H9 (cell line): ENCODE data around the gene TAF10. TPM values are rescaled to one million over a fixed set of nuclear protein-coding genes. Genes with fewer than 3 reads are reported as not detected.

Experiments
- DNase-seq: peaks from one replicate; pipeline ENCODE4 v3.0.0-alpha.2; 2017
- H2AFZ ChIP-seq: one replicate; pipeline ENCODE4 v1.6.1; 2013; ENCODE audit warnings: mild to moderate bottlenecking, low read length, control low read depth, moderate library complexity
- H2AK5ac ChIP-seq: 2 replicates; pipeline ENCODE4 v1.6.1; 2013; ENCODE audit warnings: low read length, control low read depth, mixed read lengths; ENCODE audit not compliant: insufficient read length
- H2BK120ac ChIP-seq: one replicate; pipeline ENCODE4 v1.6.1; 2013; ENCODE audit warnings: low read depth, mild to moderate bottlenecking, low read length, control low read depth, inconsistent platforms; ENCODE audit not compliant: poor library complexity, severe bottlenecking
- H2BK12ac ChIP-seq: 2 replicates; pipeline ENCODE4 v1.6.1; 2013; ENCODE audit warnings: low read length, control low read depth, mixed read lengths, low read depth; ENCODE audit not compliant: insufficient read length
- H2BK15ac ChIP-seq: 2 replicates; pipeline ENCODE4 v1.6.1; 2013; ENCODE audit warnings: low read depth, low read length, control low read depth
- H2BK20ac ChIP-seq: one replicate; pipeline ENCODE4 v1.6.1; 2013; ENCODE audit warnings: low read depth, mild to moderate bottlenecking, low read length, control low read depth, inconsistent platforms; ENCODE audit not compliant: poor library complexity, severe bottlenecking
- H2BK5ac ChIP-seq: 2 replicates; pipeline ENCODE4 v1.6.1; 2013; ENCODE audit warnings: low read length, control low read depth, mixed read lengths; ENCODE audit not compliant: insufficient read length
- H3K14ac ChIP-seq: 2 replicates; pipeline ENCODE4 v1.6.1; 2013; ENCODE audit warnings: low read length, control low read depth; ENCODE audit not compliant: insufficient read depth
- H3K18ac ChIP-seq: 2 replicates; pipeline ENCODE4 v1.6.1; 2013; ENCODE audit warnings: low read depth, mild to moderate bottlenecking, mixed read lengths, low read length, control low read depth; ENCODE audit not compliant: insufficient read length
- H3K23ac ChIP-seq: 2 replicates; pipeline ENCODE4 v1.6.1; 2013; ENCODE audit warnings: low read length, control low read depth, mixed read lengths, low read depth; ENCODE audit not compliant: insufficient read length
- H3K23me2 ChIP-seq: 2 replicates; pipeline ENCODE4 v1.6.1; 2013; ENCODE audit warnings: low read depth, mild to moderate bottlenecking, mixed read lengths, low read length, control low read depth; ENCODE audit not compliant: insufficient read length, poor library complexity, severe bottlenecking
- H3K27ac ChIP-seq: 2 replicates; pipeline ENCODE4 v1.5.1; 2013; ENCODE audit warnings: low read length, control low read depth, mixed read lengths, low read depth; ENCODE audit not compliant: insufficient read length
- H3K27me3 ChIP-seq: 2 replicates; pipeline ENCODE4 v1.6.1; 2013; ENCODE audit warnings: low read length, control low read depth, inconsistent platforms; ENCODE audit not compliant: insufficient read depth
- H3K4ac ChIP-seq: 2 replicates; pipeline ENCODE4 v1.6.1; 2013; ENCODE audit warnings: low read depth, mild to moderate bottlenecking, control low read depth, inconsistent platforms, low read length, moderate library complexity
- H3K4me1 ChIP-seq: 2 replicates; pipeline ENCODE4 v1.6.1; 2013; ENCODE audit warnings: low read length, control low read depth, inconsistent platforms; ENCODE audit not compliant: insufficient read depth
- H3K4me2 ChIP-seq: 2 replicates; pipeline ENCODE4 v1.6.1; 2013; ENCODE audit warnings: low read length, control low read depth, mixed read lengths; ENCODE audit not compliant: insufficient read length, insufficient read depth
- H3K56ac ChIP-seq: 2 replicates; pipeline ENCODE4 v1.6.1; 2013; ENCODE audit warnings: low read depth, mild to moderate bottlenecking, mixed read lengths, low read length, control low read depth; ENCODE audit not compliant: insufficient read length
- H3K79me1 ChIP-seq: 2 replicates; pipeline ENCODE4 v1.6.1; 2013; ENCODE audit warnings: low read depth, mild to moderate bottlenecking, moderate library complexity, low read length, control low read depth, inconsistent platforms; ENCODE audit not compliant: insufficient read depth, poor library complexity, severe bottlenecking
- H3K79me2 ChIP-seq: 2 replicates; pipeline ENCODE4 v1.6.1; 2013; ENCODE audit warnings: low read length, control low read depth, inconsistent platforms; ENCODE audit not compliant: insufficient read depth
- H3K9ac ChIP-seq: 2 replicates; pipeline ENCODE4 v1.6.1; 2013; ENCODE audit warnings: low read length, control low read depth, mixed read lengths; ENCODE audit not compliant: insufficient read length; ENCODE audit errors: extremely low read depth
- H3K9me3 ChIP-seq: one replicate; pipeline ENCODE4 v1.6.1; 2013; ENCODE audit warnings: low read depth, low read length, inconsistent platforms; ENCODE audit not compliant: control insufficient read depth
- H3T11ph ChIP-seq: one replicate; pipeline ENCODE4 v1.6.1; 2013; ENCODE audit warnings: mild to moderate bottlenecking, low read length, control low read depth, inconsistent platforms
- H4K20me1 ChIP-seq: one replicate; pipeline ENCODE4 v1.6.1; 2013; ENCODE audit not compliant: control insufficient read depth, insufficient read length, insufficient read depth
- H4K5ac ChIP-seq: 2 replicates; pipeline ENCODE4 v1.6.1; 2013; ENCODE audit warnings: low read depth, mild to moderate bottlenecking, mixed read lengths, low read length, control low read depth; ENCODE audit not compliant: insufficient read length
- H4K8ac ChIP-seq: replicated peaks from 2 replicates; pipeline ENCODE4 v1.6.1; 2013; ENCODE audit warnings: low read length, control low read depth, mixed read lengths, low read depth; ENCODE audit not compliant: insufficient read length
- H4K91ac ChIP-seq: 2 replicates; pipeline ENCODE4 v1.6.1; 2013; ENCODE audit warnings: low read depth, mild to moderate bottlenecking, moderate library complexity, mixed read lengths, low read length, control low read depth; ENCODE audit not compliant: insufficient read length
- H3K27ac Mint-ChIP-seq, 3 experiments: 2 replicates in 2 of 3; 3 replicates in 1 of 3; pipeline ENCODE4 v1.8.0; 2020 to 2021; ENCODE audit warnings: mixed read lengths in 3 of 3, mild to moderate bottlenecking in 1 of 3, moderate library complexity in 1 of 3
- H3K27me3 Mint-ChIP-seq: 2 replicates; pipeline ENCODE4 v1.8.0; 2021; ENCODE audit warnings: low read depth, mild to moderate bottlenecking, moderate library complexity, mixed read lengths
- H3K36me3 Mint-ChIP-seq, 3 experiments: 2 replicates in 2 of 3; 3 replicates in 1 of 3; pipeline ENCODE4 v1.8.0; 2020 to 2021; ENCODE audit warnings: low read depth in 3 of 3, mixed read lengths in 3 of 3; ENCODE audit not compliant: insufficient read depth in 1 of 3
- H3K4me1 Mint-ChIP-seq, 2 experiments: 2 replicates each; pipeline ENCODE4 v1.8.0; 2020; ENCODE audit warnings: mixed read lengths in 2 of 2
- H3K4me3 Mint-ChIP-seq, 2 experiments: 2 replicates in 1 of 2; 3 replicates in 1 of 2; pipeline ENCODE4 v1.8.0; 2020 to 2021; ENCODE audit warnings: mild to moderate bottlenecking in 2 of 2, mixed read lengths in 2 of 2, moderate library complexity in 1 of 2
- H3K9me3 Mint-ChIP-seq, 2 experiments: 2 replicates in 1 of 2; 3 replicates in 1 of 2; pipeline ENCODE4 v1.8.0; 2020; ENCODE audit warnings: mild to moderate bottlenecking in 2 of 2, mixed read lengths in 2 of 2, moderate library complexity in 1 of 2
- CTCF ChIP-seq: fragments of 200-600 bp; sonication (generic); conservative IDR thresholded peaks from 3 replicates; pipeline ENCODE4 v1.8.0; 2021; ENCODE audit warnings: antibody characterized with exemption, mild to moderate bottlenecking
- WGBS: extraction: QIAGEN DNeasy Blood & Tissue Kit; methylation state at CpG from one replicate; pipeline ENCODE4 v1.1.7; 2013; ENCODE audit warnings: missing lambda C conversion rate, low lambda C conversion rate, mixed read lengths; ENCODE audit not compliant: insufficient read length; ENCODE audit errors: extremely low coverage; 5-methylcytosine and 5-hydroxymethylcytosine counted together
- total RNA-seq: library from RNA; stranded (reverse); gene quantifications from 2 replicates; pipeline ENCODE4 v1.2.1, GENCODE V29; 2021

Gene TAF10
- total RNA-seq, 1 experiment from 2014 or later: 198 TPM

DNA sequence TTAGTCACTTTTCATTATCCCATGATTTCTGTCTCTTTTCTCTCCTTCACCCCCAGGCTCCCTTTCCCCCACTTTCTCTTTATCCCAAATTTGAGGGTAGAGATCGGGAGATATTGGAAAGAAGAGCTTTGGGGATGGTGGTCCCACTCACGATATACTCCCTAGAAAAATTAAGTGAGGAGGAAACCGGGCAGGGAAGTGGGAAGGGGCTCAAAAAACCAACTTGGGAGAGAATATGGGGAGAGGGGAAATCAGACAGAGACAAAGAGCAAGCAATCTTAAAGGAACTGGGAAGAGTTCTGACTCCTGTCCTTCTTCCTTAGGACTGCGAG, 44.5 kb upstream of the TAF10 start:
- H3K79me2 ChIP-seq: no peaks in the 10 kb centered on the region
- no peak overlapping the region for H4K91ac ChIP-seq
- no peak overlapping the region for H2BK20ac ChIP-seq
- H3K27me3 ChIP-seq: peaks cover 23% of the 10 kb centered on the region; the same call in 1 of the 2 replicates
- no peak overlapping the region for H4K8ac ChIP-seq
- H2BK5ac ChIP-seq: no peak overlapping the region
- H3K4me1 ChIP-seq: peaks cover 1% of the 10 kb centered on the region; the same call in 1 of the 2 replicates
- WGBS: no CpG with 5 or more reads among the region's 4 CpGs
- no peak overlapping the region for H3K27ac ChIP-seq
- no peaks in the 10 kb centered on the region for H3K9me3 Mint-ChIP-seq
- no peak overlapping the region for H2BK15ac ChIP-seq
- no peak overlapping the region for H2BK12ac ChIP-seq
- H3K27me3 Mint-ChIP-seq: peaks cover 21% of the 10 kb centered on the region
- no peak overlapping the region for H3K23ac ChIP-seq
- H3K14ac ChIP-seq: no peak overlapping the region
- H3K18ac ChIP-seq: no peak overlapping the region
- peaks cover 10 to 11% of the 10 kb centered on the region in 2 experiments for H3K4me1 Mint-ChIP-seq
- no peak overlapping the region for H3K4ac ChIP-seq
- H4K20me1 ChIP-seq: no peaks in the 10 kb centered on the region
- no peak overlapping the region for H3K27ac Mint-ChIP-seq
- H3K9ac ChIP-seq: peak overlapping the region; percentile 27
- H3K4me3 Mint-ChIP-seq: peak overlapping the region; percentile 72 to 90
- H3K79me1 ChIP-seq: no peaks in the 10 kb centered on the region
- no peak for DNase-seq
- H3K56ac ChIP-seq: no peak overlapping the region
- H3T11ph ChIP-seq: no peak overlapping the region
- H2BK120ac ChIP-seq: no peak overlapping the region
- TF ChIP-seq CTCF: no peak
- no peaks in the 10 kb centered on the region for H3K36me3 Mint-ChIP-seq
- peak overlapping the region; percentile 90 for H3K4me2 ChIP-seq
- H3K9me3 ChIP-seq: no peaks in the 10 kb centered on the region
- no peak overlapping the region for H2AK5ac ChIP-seq
- H3K23me2 ChIP-seq: peaks cover 7% of the 10 kb centered on the region
- no peak overlapping the region for H2AFZ ChIP-seq
- H4K5ac ChIP-seq: no peak overlapping the region
